H1 (cell line): ENCODE measurements around the gene SLC5A12. TPM values are rescaled to one million over a fixed set of nuclear protein-coding genes. Genes with fewer than 3 reads are reported as not detected.

Experiments
- CTCF ChIA-PET: fragments of 300-600 bp; sonication (Branson Sonifier 250); formaldehyde crosslinking; loops from one replicate; lab custom pipeline; 2021; ENCODE audit not compliant: partially characterized antibody; lab: Charles Lee
- POLR2A ChIA-PET: fragments of 300-600 bp; sonication (Branson Sonifier 250); formaldehyde crosslinking; loops from one replicate; lab custom pipeline; 2021; ENCODE audit warnings: inconsistent platforms; ENCODE audit not compliant: partially characterized antibody; lab: Charles Lee
- DNase-seq, 2 experiments: peaks; one replicate each; pipeline versions ENCODE4 v3.0.0 to v3.0.0-alpha.2; 2010 to 2022; ENCODE audit warnings: low spot score in 2 of 2, low read depth in 1 of 2, mixed read lengths in 1 of 2
- FAIRE-seq: peaks from 2 replicates; lab custom pipeline; 2011; peaks lifted over from hg19 to GRCh38; lab: Jason Lieb, UNC
- H2AFZ ChIP-seq: 2 replicates; pipeline ENCODE4 v1.8.1; 2012; ENCODE audit warnings: low read length, inconsistent platforms
- H2AK5ac ChIP-seq: 2 replicates; pipeline ENCODE4 v1.6.1; 2013; ENCODE audit warnings: low read depth, low read length
- H2BK120ac ChIP-seq: replicated peaks from 2 replicates; pipeline ENCODE3; 2013; ENCODE audit warnings: low read depth, low read length, inconsistent platforms
- H2BK12ac ChIP-seq: 2 replicates; pipeline ENCODE4 v1.6.1; 2013; ENCODE audit warnings: low read depth, low read length
- H2BK15ac ChIP-seq: 2 replicates; pipeline ENCODE4 v1.6.1; 2013; ENCODE audit warnings: low read length
- H2BK20ac ChIP-seq: 2 replicates; pipeline ENCODE4 v1.6.1; 2013; ENCODE audit warnings: low read length
- H2BK5ac ChIP-seq: 2 replicates; pipeline ENCODE4 v1.6.1; 2013; ENCODE audit warnings: low read depth, low read length
- H3K14ac ChIP-seq: 2 replicates; pipeline ENCODE4 v1.6.1; 2013; ENCODE audit warnings: inconsistent platforms; ENCODE audit not compliant: insufficient read length
- H3K18ac ChIP-seq: 2 replicates; pipeline ENCODE4 v1.6.1; 2013; ENCODE audit warnings: low read length; ENCODE audit errors: extremely low read depth
- H3K23ac ChIP-seq: 2 replicates; pipeline ENCODE4 v1.6.1; 2013; ENCODE audit warnings: inconsistent platforms; ENCODE audit not compliant: insufficient read length
- H3K23me2 ChIP-seq: 2 replicates; pipeline ENCODE4 v1.6.1; 2013; ENCODE audit warnings: low read depth, low read length
- H3K27ac ChIP-seq: 2 replicates; pipeline ENCODE4 v1.6.1; 2011; ENCODE audit warnings: low read depth, low read length, inconsistent platforms
- H3K27me3 ChIP-seq, 4 experiments: replicated peaks in 1 of 4; 1 replicate in 1 of 4; 2 replicates in 3 of 4; pipeline versions ENCODE4 v1.6.1 to v1.8.1; 2011 to 2013; ENCODE audit warnings: low read length in 3 of 4, mild to moderate bottlenecking in 3 of 4, inconsistent platforms in 2 of 4, mixed read lengths in 2 of 4, moderate library complexity in 1 of 4; ENCODE audit not compliant: control insufficient read depth in 3 of 4, insufficient read depth in 3 of 4; ENCODE audit errors: extremely low read depth in 1 of 4
- H3K36me3 ChIP-seq, 4 experiments: 2 replicates each; pipeline versions ENCODE4 v1.6.1 to v1.8.1; 2011 to 2013; ENCODE audit warnings: mild to moderate bottlenecking in 4 of 4, low read length in 3 of 4, moderate library complexity in 2 of 4, control low read depth in 1 of 4, inconsistent platforms in 1 of 4; ENCODE audit not compliant: insufficient read depth in 4 of 4, control insufficient read depth in 2 of 4
- H3K4ac ChIP-seq: replicated peaks from 2 replicates; pipeline ENCODE3; 2013; ENCODE audit warnings: low read length, low read depth, mixed read lengths, inconsistent platforms; ENCODE audit not compliant: insufficient read length
- H3K4me1 ChIP-seq, 4 experiments: replicated peaks in 1 of 4; 1 replicate in 1 of 4; 2 replicates in 3 of 4; pipeline versions ENCODE4 v1.6.1 to v1.8.1; 2011 to 2013; ENCODE audit warnings: low read length in 3 of 4, inconsistent platforms in 2 of 4, mixed read lengths in 1 of 4; ENCODE audit not compliant: insufficient read depth in 4 of 4, control insufficient read depth in 3 of 4
- H3K4me2 ChIP-seq, 2 experiments: 2 replicates each; pipeline versions ENCODE4 v1.6.1 to v1.8.1; 2011 to 2013; ENCODE audit warnings: low read depth in 2 of 2, low read length in 2 of 2, control low read depth in 1 of 2, inconsistent platforms in 1 of 2, mild to moderate bottlenecking in 1 of 2; ENCODE audit not compliant: insufficient read depth in 1 of 2
- H3K4me3 ChIP-seq, 4 experiments: fragments of 200-600, 300-600 bp in 1 of 4; sonication (generic), shearing (Covaris generic), sonication (Bioruptor Twin) in 1 of 4; 2 replicates each; pipeline versions ENCODE4 v1.5.1 to v1.8.1; 2011 to 2016; ENCODE audit warnings: low read length in 4 of 4, low read depth in 3 of 4, control low read depth in 2 of 4, inconsistent platforms in 2 of 4, mild to moderate bottlenecking in 2 of 4, mixed read lengths in 1 of 4, moderate library complexity in 1 of 4; ENCODE audit not compliant: insufficient read depth in 2 of 4; ENCODE audit errors: extremely low read depth in 1 of 4
- H3K56ac ChIP-seq: replicated peaks from 2 replicates; pipeline ENCODE3; 2013; ENCODE audit warnings: low read depth, mild to moderate bottlenecking, mixed read lengths, low read length, inconsistent platforms; ENCODE audit not compliant: insufficient read length
- H3K79me1 ChIP-seq: 2 replicates; pipeline ENCODE4 v1.6.1; 2013; ENCODE audit warnings: low read depth, low read length, control low read depth
- H3K79me2 ChIP-seq, 2 experiments: 2 replicates each; pipeline versions ENCODE4 v1.6.1 to v1.8.1; 2012 to 2013; ENCODE audit warnings: low read length in 2 of 2, mild to moderate bottlenecking in 2 of 2, inconsistent platforms in 1 of 2; ENCODE audit not compliant: insufficient read depth in 2 of 2, control insufficient read depth in 1 of 2
- H3K9ac ChIP-seq, 4 experiments: replicated peaks in 1 of 4; 1 replicate in 1 of 4; 2 replicates in 3 of 4; pipeline versions ENCODE4 v1.6.1 to v1.8.1; 2011 to 2013; ENCODE audit warnings: low read depth in 3 of 4, low read length in 3 of 4, control low read depth in 2 of 4, mild to moderate bottlenecking in 2 of 4, moderate library complexity in 2 of 4, inconsistent platforms in 1 of 4; ENCODE audit errors: extremely low read depth in 1 of 4
- H3K9me3 ChIP-seq, 2 experiments: 2 replicates each; pipeline versions ENCODE4 v1.6.1 to v1.8.1; 2012 to 2013; ENCODE audit warnings: mild to moderate bottlenecking in 2 of 2, moderate library complexity in 2 of 2, control low read depth in 1 of 2, inconsistent platforms in 1 of 2, low read depth in 1 of 2, low read length in 1 of 2, mixed read lengths in 1 of 2; ENCODE audit not compliant: insufficient read depth in 2 of 2
- H4K20me1 ChIP-seq, 2 experiments: replicated peaks in 1 of 2; 2 replicates each; pipeline versions ENCODE3 to v1.8.1; 2011 to 2013; ENCODE audit warnings: inconsistent platforms in 2 of 2, low read length in 2 of 2, mild to moderate bottlenecking in 1 of 2; ENCODE audit not compliant: insufficient read depth in 2 of 2, control insufficient read depth in 1 of 2
- H4K5ac ChIP-seq: 2 replicates; pipeline ENCODE4 v1.6.1; 2013; ENCODE audit warnings: low read length, low read depth, mixed read lengths, inconsistent platforms; ENCODE audit not compliant: insufficient read length
- H4K8ac ChIP-seq: 2 replicates; pipeline ENCODE4 v1.8.0; 2013; ENCODE audit warnings: mild to moderate bottlenecking, moderate library complexity, low read length, inconsistent platforms; ENCODE audit not compliant: insufficient read depth; ENCODE audit errors: extremely low read depth
- H4K91ac ChIP-seq: replicated peaks from 2 replicates; pipeline ENCODE3; 2013; ENCODE audit warnings: low read length, mixed read lengths, inconsistent platforms; ENCODE audit not compliant: insufficient read length
- ASH2L ChIP-seq: fragments of 200-600, 300-600 bp; sonication (generic); IDR thresholded peaks from one replicate; pipeline ENCODE4 v1.7.1; 2017; ENCODE audit warnings: low read length
- CHD1 ChIP-seq: IDR thresholded peaks from 2 replicates; pipeline ENCODE4 v1.6.1; 2012; ENCODE audit warnings: low read depth, low read length, improper control_type of control experiment
- CTBP2 ChIP-seq: IDR thresholded peaks from 2 replicates; pipeline ENCODE4 v1.7.0; 2011; ENCODE audit warnings: borderline replicate concordance, mild to moderate bottlenecking, moderate library complexity, mixed read lengths, low read length; ENCODE audit not compliant: insufficient read depth, insufficient read length
- GABPA ChIP-seq: IDR thresholded peaks from 2 replicates; pipeline ENCODE4 v1.6.1; 2011; ENCODE audit warnings: mild to moderate bottlenecking, low read length, moderate library complexity, borderline replicate concordance; ENCODE audit not compliant: insufficient read depth
- KDM1A ChIP-seq: fragments of 200-600, 300-600 bp; sonication (generic); IDR thresholded peaks from 2 replicates; pipeline ENCODE4 v1.7.1; 2016; ENCODE audit warnings: mild to moderate bottlenecking, low read length, borderline replicate concordance
- NRF1 ChIP-seq: IDR thresholded peaks from 2 replicates; pipeline ENCODE4 v1.6.1; 2011; ENCODE audit warnings: mild to moderate bottlenecking, low read depth, low read length, improper control_type of control experiment
- POLR2A ChIP-seq, 2 experiments: IDR thresholded peaks; 1 replicate in 1 of 2; 2 replicates in 1 of 2; pipeline ENCODE4 v1.6.1; 2011; ENCODE audit warnings: low read depth in 2 of 2, low read length in 2 of 2, mild to moderate bottlenecking in 2 of 2; ENCODE audit errors: control extremely low read depth in 1 of 2
- SIX5 ChIP-seq: IDR thresholded peaks from 2 replicates; pipeline ENCODE4 v1.6.1; 2011; ENCODE audit warnings: mild to moderate bottlenecking, low read depth, low read length
- TAF1 ChIP-seq: IDR thresholded peaks from 2 replicates; pipeline ENCODE4 v1.6.1; 2011; ENCODE audit warnings: mild to moderate bottlenecking, low read depth, low read length
- TAF7 ChIP-seq: optimal IDR thresholded peaks from 2 replicates; pipeline ENCODE3; 2011; ENCODE audit warnings: low read depth, mild to moderate bottlenecking, inconsistent platforms, low read length, moderate library complexity, borderline replicate concordance
- TCF12 ChIP-seq: IDR thresholded peaks from 2 replicates; pipeline ENCODE4 v1.6.1; 2011; ENCODE audit warnings: low read depth, mild to moderate bottlenecking, low read length
- polyA plus RNA-seq, 7 experiments: library from polyadenylated mRNA; depleted of rRNA in 3 of 7; stranded (reverse) in 5 of 7; unstranded in 2 of 7; fragments of >200 nt in 5 of 7; fragments of 200-250 nt in 2 of 7; gene quantifications; 1 replicate in 5 of 7; 2 replicates in 1 of 7; 4 replicates in 1 of 7; pipeline versions ENCODE4 v1.2.1 to v1.2.3, GENCODE V29; 2011 to 2013; ENCODE audit warnings: missing spikeins in 2 of 7, mixed read lengths in 2 of 7
- total RNA-seq: library from RNA; stranded (reverse); fragmentation: NEBNext Ultra II Directional; extraction: Animal tissue kit (Norgen Biotek cat#: 25700); gene quantifications from 2 replicates; pipeline ENCODE4 v1.2.1, GENCODE V29; 2021

The SLC5A12 gene
- total and polyA plus RNA-seq, 2 of the 8 experiments (the other 6 are each of a cell fraction or from before 2014, with no cell fraction given), result 1.3 to 1.4 TPM

- no peak for FAIRE-seq
- no peak overlapping the region for H3K14ac ChIP-seq
Observed at GRCh38 chr11:26717771-26718170, 4.1 kb downstream of the SLC5A12 start.

More at GRCh38 chr11:26717771-26718170, 4.1 kb downstream of the SLC5A12 start:
- POLR2A ChIA-PET, result no interaction called here
- no peak overlapping the region for H2BK20ac ChIP-seq
- H2BK15ac ChIP-seq, result no peak overlapping the region
- no peak overlapping the region for H4K91ac ChIP-seq
- no peaks in the 10 kb centered on the region for H4K20me1 ChIP-seq
- no peak overlapping the region for H3K4me2 ChIP-seq
- CTCF ChIA-PET, result no interaction called here
- no peak overlapping the region for H3K9ac ChIP-seq
- H3K4me1 ChIP-seq, result no peaks in the 10 kb centered on the region
- H3K18ac ChIP-seq, result no peak overlapping the region
- H3K23ac ChIP-seq, result no peak overlapping the region
- no peaks in the 10 kb centered on the region for H3K9me3 ChIP-seq
- H3K79me1 ChIP-seq, result no peaks in the 10 kb centered on the region
- H2BK5ac ChIP-seq, result no peak overlapping the region
- H2AFZ ChIP-seq, result no peak overlapping the region
- H2AK5ac ChIP-seq, result no peak overlapping the region
- H3K27ac ChIP-seq, result no peak overlapping the region
- H3K27me3 ChIP-seq, result peaks cover 0 to 1% (median 0%) of the 10 kb centered on the region in 4 experiments; a peak in 1 of 7 replicates
- H4K5ac ChIP-seq, result no peak overlapping the region
- no peak for DNase-seq
- no peaks in the 10 kb centered on the region for H3K36me3 ChIP-seq
- no peak overlapping the region for H3K4me3 ChIP-seq
- H3K56ac ChIP-seq, result no peak overlapping the region
- H3K23me2 ChIP-seq, result no peaks in the 10 kb centered on the region
- H2BK12ac ChIP-seq, result no peak overlapping the region
- TF ChIP-seq GABPA (no peak), POLR2A (IDR thresholded peaks at IDR 0.05; ENCODE audit: control extremely low read depth in 1 of 2, low read depth in 2 of 2, low read length in 2 of 2) (no peak), CHD1 (no peak), KDM1A (no peak), TAF7 (no peak), CTBP2 (no peak), TCF12 (no peak), ASH2L (no peak), TAF1 (no peak), SIX5 (no peak), NRF1 (no peak)
- no peaks in the 10 kb centered on the region for H3K79me2 ChIP-seq
- H4K8ac ChIP-seq, result no peak overlapping the region
- no peak overlapping the region for H3K4ac ChIP-seq
- no peak overlapping the region for H2BK120ac ChIP-seq
